Sigmoid colon (tissue), 4 donors: ENCODE results near the gene SPTBN5.

Experiments
- EP300 ChIP-seq, 4 donors: sonication (generic); formaldehyde crosslinking; IDR thresholded peaks; one replicate each; pipeline ENCODE4 v1.6.1; 2017; ENCODE audit warnings: antibody characterized with exemption in 4 of 4
- POLR2A ChIP-seq, 2 donors: fragments of 450-650 bp; IDR thresholded peaks; one replicate each; pipeline ENCODE4 v1.6.1; 2016; ENCODE audit warnings: antibody characterized with exemption in 2 of 2, mild to moderate bottlenecking in 2 of 2, moderate library complexity in 2 of 2
- TF ChIP-seq, protein P1 (sequence below), 4 experiments: fragments of 450-650 bp in 3 of 4; fragments of 200-600 bp in 1 of 4; IDR thresholded peaks; one replicate each; pipeline ENCODE4 v1.5.1; 2016 to 2019; ENCODE audit warnings: antibody characterized with exemption in 4 of 4, mild to moderate bottlenecking in 3 of 4, moderate library complexity in 2 of 4

DNA sequence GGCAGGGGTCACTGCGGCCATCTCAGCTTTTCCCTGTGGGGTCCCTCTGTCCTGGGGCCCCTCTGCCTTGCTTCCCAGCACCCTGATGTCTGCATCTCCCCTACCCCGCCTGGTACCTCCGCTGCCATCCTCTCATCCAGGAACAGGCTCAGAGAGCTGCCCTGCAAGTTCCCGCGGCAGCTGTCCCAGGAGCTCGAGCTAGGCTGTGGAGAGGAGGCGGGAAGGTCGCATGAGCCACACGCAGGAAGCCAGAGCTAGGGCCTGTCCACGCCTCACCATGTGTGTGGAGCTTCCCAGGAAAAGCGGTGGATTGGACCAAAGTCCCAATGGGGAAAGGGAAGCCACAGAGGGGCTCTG is 42.7 kb downstream of the SPTBN5 start:
- TF ChIP-seq POLR2A (IDR thresholded peaks at IDR 0.05) = no peak
- TF ChIP-seq, protein P1, sequence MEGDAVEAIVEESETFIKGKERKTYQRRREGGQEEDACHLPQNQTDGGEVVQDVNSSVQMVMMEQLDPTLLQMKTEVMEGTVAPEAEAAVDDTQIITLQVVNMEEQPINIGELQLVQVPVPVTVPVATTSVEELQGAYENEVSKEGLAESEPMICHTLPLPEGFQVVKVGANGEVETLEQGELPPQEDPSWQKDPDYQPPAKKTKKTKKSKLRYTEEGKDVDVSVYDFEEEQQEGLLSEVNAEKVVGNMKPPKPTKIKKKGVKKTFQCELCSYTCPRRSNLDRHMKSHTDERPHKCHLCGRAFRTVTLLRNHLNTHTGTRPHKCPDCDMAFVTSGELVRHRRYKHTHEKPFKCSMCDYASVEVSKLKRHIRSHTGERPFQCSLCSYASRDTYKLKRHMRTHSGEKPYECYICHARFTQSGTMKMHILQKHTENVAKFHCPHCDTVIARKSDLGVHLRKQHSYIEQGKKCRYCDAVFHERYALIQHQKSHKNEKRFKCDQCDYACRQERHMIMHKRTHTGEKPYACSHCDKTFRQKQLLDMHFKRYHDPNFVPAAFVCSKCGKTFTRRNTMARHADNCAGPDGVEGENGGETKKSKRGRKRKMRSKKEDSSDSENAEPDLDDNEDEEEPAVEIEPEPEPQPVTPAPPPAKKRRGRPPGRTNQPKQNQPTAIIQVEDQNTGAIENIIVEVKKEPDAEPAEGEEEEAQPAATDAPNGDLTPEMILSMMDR (IDR thresholded peaks at IDR 0.05) = no peak
- no peak for TF ChIP-seq EP300 (IDR thresholded peaks at IDR 0.05)
